GM10248 (cell line): ENCODE data around the gene RNF13.
"Not testable (repeated sequence)": the region's sequence is repeated elsewhere in the genome, so short reads cannot be mapped to it uniquely, and the experiment has no call there.

Experiments
- CTCF ChIA-PET: fragments of 300-600 bp; sonication (Branson Sonifier 250); formaldehyde crosslinking; extraction: SDS; loops from one replicate; lab custom pipeline; 2021; ENCODE audit warnings: antibody characterized with exemption; lab: Yijun Ruan, JAX
- POLR2A ChIA-PET: fragments of 350-650 bp; sonication (Branson Sonifier 250); formaldehyde crosslinking; extraction: SDS; loops from one replicate; lab custom pipeline; 2020; ENCODE audit warnings: antibody characterized with exemption; lab: Yijun Ruan, JAX
- DNase-seq: peaks from one replicate; pipeline ENCODE4 v3.0.0; 2012; ENCODE audit errors: extremely low spot score
- CTCF ChIP-seq: IDR thresholded peaks from 2 replicates; pipeline ENCODE4 v1.5.1; 2012; ENCODE audit warnings: mild to moderate bottlenecking, low read depth; ENCODE audit errors: extremely low read depth, missing control alignments, control extremely low read depth

Gene RNF13

GRCh38 chr3:149920119-149920518, 107.1 kb downstream of the RNF13 start:
- ChIA-PET POLR2A (no interaction called here), CTCF (interaction anchor here (1.0 to 1.4 kb wide), 3 partner anchors 10 to 33 kb away, joined by 3 to 5 read pairs (median 3); no protein-coding TSS in a partner anchor)
- DNase-seq: no peak
- TF ChIP-seq CTCF: no peak

- TF ChIP-seq CTCF: no peak
- ChIA-PET CTCF (interaction anchor here (0.7 to 0.9 kb wide), 2 partner anchors 14 to 51 kb away, joined by 3 read pairs; no protein-coding TSS in a partner anchor), POLR2A (no interaction called here)
- DNase-seq: no peak
Measured at GRCh38 chr3:149933008-149933407, 120.0 kb downstream of the RNF13 start.

DNA sequence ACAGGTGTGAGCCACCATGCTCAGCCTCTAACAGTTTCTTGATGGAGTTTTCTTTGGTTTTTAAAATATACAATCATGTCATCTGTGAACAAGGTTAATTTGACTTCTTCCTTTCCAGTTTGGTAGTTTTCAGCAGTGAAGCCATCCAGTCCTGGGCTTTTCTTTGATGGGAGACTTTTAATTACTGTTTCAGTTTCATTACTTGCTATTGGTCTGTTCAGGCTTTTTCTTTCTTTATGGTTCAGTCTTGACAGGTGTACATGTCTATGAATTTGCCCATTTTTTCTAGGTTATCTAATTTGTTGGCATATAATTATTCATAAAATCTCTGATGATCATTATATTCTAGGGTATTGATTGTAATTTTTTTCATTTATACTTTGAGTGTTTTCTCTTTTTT, 120.8 kb downstream of the RNF13 start:
- DNase-seq: no peak
- CTCF ChIA-PET: no interaction called here
- no peak for TF ChIP-seq CTCF
- POLR2A ChIA-PET: no interaction called here

DNA sequence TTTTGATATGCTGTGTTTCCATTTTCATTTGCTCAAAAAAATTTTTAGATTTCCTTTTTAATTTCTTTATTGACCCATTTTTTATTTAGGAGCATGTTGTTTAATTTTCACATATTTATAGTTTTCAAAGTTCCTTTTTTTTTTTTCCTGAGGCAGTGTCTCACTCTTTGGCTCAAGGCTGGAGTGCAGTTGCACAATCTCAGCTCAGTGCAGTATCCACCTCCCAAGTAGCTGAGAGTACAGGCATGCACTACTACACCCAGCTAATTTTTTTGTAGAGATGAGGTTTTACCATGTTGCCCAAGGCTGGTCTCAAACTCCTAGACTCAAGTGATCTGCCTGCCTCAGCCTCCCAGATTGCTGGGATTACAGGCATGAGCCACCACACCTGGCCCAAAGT, 121.5 kb downstream of the RNF13 start:
- CTCF ChIA-PET: interaction anchor here (3.4 kb wide), 1 partner anchor 286 kb away, joined by 15 read pairs; no protein-coding TSS in a partner anchor
- TF ChIP-seq CTCF: no peak
- POLR2A ChIA-PET: no interaction called here
- DNase-seq: no peak

- DNase-seq: peak; percentile 40
- ChIA-PET CTCF (interaction anchor here (0.6 to 3.4 kb wide), 19 partner anchors 9 to 558 kb away, joined by 3 to 15 read pairs (median 4); no protein-coding TSS in a partner anchor), POLR2A (no interaction called here)
- peak; percentile 58 for TF ChIP-seq CTCF
Measured at GRCh38 chr3:149936812-149937230, 123.8 kb downstream of the RNF13 start.

GRCh38 chr3:149938392-149939055, 125.5 kb downstream of the RNF13 start:
- CTCF ChIA-PET: interaction anchor here (1.7 to 2.4 kb wide), 2 partner anchors 167 to 246 kb away, joined by 5 to 14 read pairs; no protein-coding TSS in a partner anchor
- DNase-seq, POLR2A ChIA-PET: not testable (repeated sequence)

DNA sequence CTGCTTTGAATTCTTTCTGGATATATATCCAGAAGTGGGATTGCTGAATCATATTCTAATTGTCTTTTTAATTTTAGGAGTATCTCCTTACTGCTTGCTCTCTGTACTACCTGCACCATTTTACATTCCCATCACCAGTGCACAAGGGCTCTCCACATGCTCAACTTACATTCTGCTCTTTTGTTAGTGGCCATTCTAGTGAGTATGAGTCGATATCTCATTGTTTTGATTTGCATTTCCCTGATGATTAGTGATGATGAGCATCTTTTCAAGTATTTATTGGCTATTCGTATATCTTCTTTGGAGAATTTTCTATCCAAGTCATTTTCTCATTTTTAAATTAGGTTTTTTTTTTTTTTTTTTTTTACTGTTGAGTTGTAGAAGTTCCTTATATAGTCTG, 128.2 kb downstream of the RNF13 start:
- ChIA-PET POLR2A (no interaction called here), CTCF (interaction anchor here (0.7 kb wide), 1 partner anchor 132 kb away, joined by 3 read pairs; no protein-coding TSS in a partner anchor)
- DNase-seq: no peak
- TF ChIP-seq CTCF: no peak
